ENCODE measurements around the gene PLEKHO2. TPM values are rescaled to one million over a fixed set of nuclear protein-coding genes. Genes with fewer than 3 reads are reported as not detected.
A peak's percentile ranks its signal among the peaks of the same experiment; 100 is the strongest.

PLEKHO2 gene
- total and polyA plus RNA-seq, 5 donors from 2014 or later, result 15.6 to 33.4 (median 27.9) TPM

- Histone ChIP-seq H3K27ac (ENCODE audit: insufficient read depth, low read length, poor library complexity, severe bottlenecking) (peak overlapping the region; percentile 55), H3K27me3 (ENCODE audit: control insufficient read depth, insufficient read depth, low read length) (no peaks in the 10 kb centered on the region), H3K36me3 (ENCODE audit: control insufficient read depth, insufficient read depth, low read length) (no peaks in the 10 kb centered on the region), H3K4me1 (ENCODE audit: control insufficient read depth, insufficient read depth, low read length, poor library complexity, severe bottlenecking) (peaks cover 23% of the 10 kb centered on the region), H3K9me3 (ENCODE audit: control insufficient read depth in 2 of 2, low read length in 2 of 2) (no peaks in the 10 kb centered on the region), H3K4me3 (ENCODE audit: low read depth, low read length) (peak overlapping the region; percentile 57)
- Mint-ChIP-seq H3K9me3 (no peaks in the 10 kb centered on the region), H3K27ac (peak overlapping the region; percentile 54 to 79 (median 76)), H3K4me3 (peak overlapping the region in 3 of 4 donors; percentile 22 to 76 (median 72)), H3K27me3 (no peaks in the 10 kb centered on the region), H3K36me3 (no peaks in the 10 kb centered on the region), H3K4me1 (peaks cover 16 to 54% (median 34%) of the 10 kb centered on the region in 4 donors)
- ATAC-seq (ENCODE audit: low read depth in 2 of 2) (no peak), DNase-seq (no peak)
Observed at GRCh38 chr15:64836023-64836536, 5.6 kb upstream of the PLEKHO2 start.

GRCh38 chr15:64837502-64837901 is 4.2 kb upstream of the PLEKHO2 start:
- peak overlapping the region; percentile 81 to 94 (median 89) for H3K27ac Mint-ChIP-seq
- no peak overlapping the region for H3K27ac ChIP-seq (ENCODE audit: insufficient read depth, low read length, poor library complexity, severe bottlenecking)
- peaks cover 26% of the 10 kb centered on the region for H3K4me1 ChIP-seq (ENCODE audit: control insufficient read depth, insufficient read depth, low read length, poor library complexity, severe bottlenecking)
- no peaks in the 10 kb centered on the region for H3K9me3 Mint-ChIP-seq
- H3K4me3 ChIP-seq (ENCODE audit: low read depth, low read length), result peak overlapping the region; percentile 7
- H3K4me1 Mint-ChIP-seq, result peaks cover 16 to 57% (median 39%) of the 10 kb centered on the region in 4 donors
- H3K27me3 ChIP-seq (ENCODE audit: control insufficient read depth, insufficient read depth, low read length), result no peaks in the 10 kb centered on the region
- ATAC-seq (ENCODE audit: low read depth in 2 of 2) (no peak), DNase-seq (peak in 2 of 3 donors; percentile 35 to 80)
- H3K36me3 ChIP-seq (ENCODE audit: control insufficient read depth, insufficient read depth, low read length), result no peaks in the 10 kb centered on the region
- H3K9me3 ChIP-seq (ENCODE audit: control insufficient read depth in 2 of 2, low read length in 2 of 2), result no peaks in the 10 kb centered on the region
- H3K36me3 Mint-ChIP-seq, result no peaks in the 10 kb centered on the region
- peak overlapping the region; percentile 55 to 81 (median 71) for H3K4me3 Mint-ChIP-seq
- no peaks in the 10 kb centered on the region for H3K27me3 Mint-ChIP-seq

GRCh38 chr15:64841060-64841343 is 713 bp upstream of the PLEKHO2 start:
- H3K4me3 ChIP-seq (ENCODE audit: low read depth, low read length), result peak overlapping the region; percentile 54
- Mint-ChIP-seq H3K36me3 (no peaks in the 10 kb centered on the region), H3K9me3 (no peaks in the 10 kb centered on the region), H3K27me3 (no peaks in the 10 kb centered on the region), H3K4me3 (peak overlapping the region; percentile 2 to 92 (median 86)), H3K4me1 (peaks cover 21 to 84% (median 60%) of the 10 kb centered on the region in 4 donors), H3K27ac (peak overlapping the region; percentile 79 to 96 (median 82))
- DNase-seq (no peak), ATAC-seq (ENCODE audit: low read depth in 2 of 2) (no peak)
- H3K27me3 ChIP-seq (ENCODE audit: control insufficient read depth, insufficient read depth, low read length), result no peaks in the 10 kb centered on the region
- no peaks in the 10 kb centered on the region for H3K36me3 ChIP-seq (ENCODE audit: control insufficient read depth, insufficient read depth, low read length)
- peak overlapping the region; percentile 72 for H3K27ac ChIP-seq (ENCODE audit: insufficient read depth, low read length, poor library complexity, severe bottlenecking)
- peaks cover 58% of the 10 kb centered on the region for H3K4me1 ChIP-seq (ENCODE audit: control insufficient read depth, insufficient read depth, low read length, poor library complexity, severe bottlenecking)
- H3K9me3 ChIP-seq (ENCODE audit: control insufficient read depth in 2 of 2, low read length in 2 of 2), result no peaks in the 10 kb centered on the region

- ATAC-seq (ENCODE audit: low read depth in 2 of 2) (no peak), DNase-seq (peak in 1 of 3 donors; percentile 32)
- H3K9me3 ChIP-seq (ENCODE audit: control insufficient read depth in 2 of 2, low read length in 2 of 2), result no peaks in the 10 kb centered on the region
- Mint-ChIP-seq H3K27ac (peak overlapping the region; percentile 92 to 96 (median 92)), H3K4me3 (peak overlapping the region; percentile 92 to 99 (median 97)), H3K36me3 (no peaks in the 10 kb centered on the region), H3K27me3 (no peaks in the 10 kb centered on the region), H3K4me1 (peaks cover 20 to 85% (median 61%) of the 10 kb centered on the region in 4 donors), H3K9me3 (no peaks in the 10 kb centered on the region)
- H3K4me3 ChIP-seq (ENCODE audit: low read depth, low read length), result peak overlapping the region; percentile 86
- H3K27me3 ChIP-seq (ENCODE audit: control insufficient read depth, insufficient read depth, low read length), result no peaks in the 10 kb centered on the region
- H3K36me3 ChIP-seq (ENCODE audit: control insufficient read depth, insufficient read depth, low read length), result no peaks in the 10 kb centered on the region
- peak overlapping the region; percentile 75 for H3K27ac ChIP-seq (ENCODE audit: insufficient read depth, low read length, poor library complexity, severe bottlenecking)
- H3K4me1 ChIP-seq (ENCODE audit: control insufficient read depth, insufficient read depth, low read length, poor library complexity, severe bottlenecking), result peaks cover 62% of the 10 kb centered on the region
Observed at GRCh38 chr15:64842096-64842939, 603 bp downstream of the PLEKHO2 start.

DNA sequence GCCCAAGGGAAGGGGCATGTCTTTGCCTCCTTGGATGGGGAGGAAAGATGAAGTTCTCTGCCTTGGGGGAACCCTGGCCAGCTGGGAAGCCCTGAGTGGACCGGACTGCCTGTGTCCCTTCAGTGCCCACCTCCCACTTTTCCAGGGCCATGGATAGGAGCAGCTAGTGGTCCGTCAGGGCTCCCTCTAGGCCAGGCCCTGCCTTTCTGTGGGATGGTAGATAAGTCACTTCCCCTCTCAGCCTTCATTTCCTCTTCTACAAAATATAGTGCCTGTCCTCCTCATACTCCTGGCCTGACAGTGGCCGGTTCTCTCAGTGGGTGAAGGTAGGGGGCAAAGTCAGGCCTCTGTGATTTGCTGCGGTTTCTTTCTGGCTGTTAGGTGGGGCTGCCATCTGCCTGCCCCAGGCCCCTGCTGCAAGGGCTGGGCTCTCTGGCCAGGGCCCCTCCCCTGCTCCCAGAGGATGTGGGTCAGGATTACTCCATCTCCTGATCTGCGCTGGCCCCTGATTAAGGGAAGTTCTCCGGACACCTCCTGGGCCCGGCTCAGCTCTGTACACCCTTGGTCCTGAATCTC is 1.4 kb downstream of the PLEKHO2 start:
- DNase-seq (peak in 1 of 3 donors; percentile 25), ATAC-seq (ENCODE audit: low read depth in 2 of 2) (no peak)
- H3K9me3 Mint-ChIP-seq, result no peaks in the 10 kb centered on the region
- H3K36me3 Mint-ChIP-seq, result peaks cover 3% of the 10 kb centered on the region
- peak overlapping the region; percentile 92 to 96 (median 92) for H3K27ac Mint-ChIP-seq
- H3K4me1 ChIP-seq (ENCODE audit: control insufficient read depth, insufficient read depth, low read length, poor library complexity, severe bottlenecking), result peaks cover 59% of the 10 kb centered on the region
- peaks cover 20 to 85% (median 61%) of the 10 kb centered on the region in 4 donors for H3K4me1 Mint-ChIP-seq
- H3K4me3 ChIP-seq (ENCODE audit: low read depth, low read length), result peak overlapping the region; percentile 86
- H3K4me3 Mint-ChIP-seq, result peak overlapping the region; percentile 92 to 99 (median 97)
- H3K36me3 ChIP-seq (ENCODE audit: control insufficient read depth, insufficient read depth, low read length), result peaks cover 7% of the 10 kb centered on the region
- no peaks in the 10 kb centered on the region for H3K27me3 ChIP-seq (ENCODE audit: control insufficient read depth, insufficient read depth, low read length)
- peak overlapping the region; percentile 75 for H3K27ac ChIP-seq (ENCODE audit: insufficient read depth, low read length, poor library complexity, severe bottlenecking)
- no peaks in the 10 kb centered on the region for H3K27me3 Mint-ChIP-seq
- no peaks in the 10 kb centered on the region for H3K9me3 ChIP-seq (ENCODE audit: control insufficient read depth in 2 of 2, low read length in 2 of 2)

- peak overlapping the region; percentile 92 to 99 (median 97) for H3K4me3 Mint-ChIP-seq
Observed at GRCh38 chr15:64843991-64844390, 2.3 kb downstream of the PLEKHO2 start.

GRCh38 chr15:64844576-64845145 is 2.9 kb downstream of the PLEKHO2 start:
- Mint-ChIP-seq H3K9me3 (no peaks in the 10 kb centered on the region), H3K27me3 (no peaks in the 10 kb centered on the region), H3K4me1 (peaks cover 12 to 75% (median 52%) of the 10 kb centered on the region in 4 donors), H3K4me3 (peak overlapping the region; percentile 92 to 99 (median 97)), H3K36me3 (peaks cover 10% of the 10 kb centered on the region), H3K27ac (peak overlapping the region; percentile 92 to 97 (median 96))
- H3K4me1 ChIP-seq (ENCODE audit: control insufficient read depth, insufficient read depth, low read length, poor library complexity, severe bottlenecking), result peaks cover 59% of the 10 kb centered on the region
- no peaks in the 10 kb centered on the region for H3K9me3 ChIP-seq (ENCODE audit: control insufficient read depth in 2 of 2, low read length in 2 of 2)
- peaks cover 18% of the 10 kb centered on the region for H3K36me3 ChIP-seq (ENCODE audit: control insufficient read depth, insufficient read depth, low read length)
- H3K4me3 ChIP-seq (ENCODE audit: low read depth, low read length), result peak overlapping the region; percentile 77
- peak in 2 of 3 donors; percentile 31 to 45 for DNase-seq
- ATAC-seq (ENCODE audit: low read depth in 2 of 2), result no peak
- no peaks in the 10 kb centered on the region for H3K27me3 ChIP-seq (ENCODE audit: control insufficient read depth, insufficient read depth, low read length)
- H3K27ac ChIP-seq (ENCODE audit: insufficient read depth, low read length, poor library complexity, severe bottlenecking), result peak overlapping the region; percentile 50

More at GRCh38 chr15:64843991-64844390, 2.3 kb downstream of the PLEKHO2 start:
- no peaks in the 10 kb centered on the region for H3K9me3 ChIP-seq (ENCODE audit: control insufficient read depth in 2 of 2, low read length in 2 of 2)
- H3K4me1 ChIP-seq (ENCODE audit: control insufficient read depth, insufficient read depth, low read length, poor library complexity, severe bottlenecking), result peaks cover 59% of the 10 kb centered on the region
- H3K36me3 ChIP-seq (ENCODE audit: control insufficient read depth, insufficient read depth, low read length), result peaks cover 15% of the 10 kb centered on the region
- DNase-seq, result no peak
- H3K4me3 ChIP-seq (ENCODE audit: low read depth, low read length), result peak overlapping the region; percentile 77
- Mint-ChIP-seq H3K27ac (peak overlapping the region; percentile 92 to 97 (median 96)), H3K36me3 (peaks cover 8% of the 10 kb centered on the region), H3K4me1 (peaks cover 12 to 82% (median 57%) of the 10 kb centered on the region in 4 donors), H3K9me3 (no peaks in the 10 kb centered on the region), H3K27me3 (no peaks in the 10 kb centered on the region)
- no peaks in the 10 kb centered on the region for H3K27me3 ChIP-seq (ENCODE audit: control insufficient read depth, insufficient read depth, low read length)
- ATAC-seq (ENCODE audit: low read depth in 2 of 2), result no peak
- H3K27ac ChIP-seq (ENCODE audit: insufficient read depth, low read length, poor library complexity, severe bottlenecking), result peak overlapping the region; percentile 50
